Upper lobe of left lung (tissue), 4 donors: ENCODE measurements around the gene SNX33.

Experiments
- POLR2AphosphoS5 ChIP-seq, 2 donors: sonication (generic); formaldehyde crosslinking; IDR thresholded peaks; one replicate each; pipeline ENCODE4 v1.5.1; 2017; ENCODE audit warnings: antibody characterized with exemption in 2 of 2
- TF ChIP-seq, protein P1 (sequence below), 6 experiments: fragments of 450-650 bp in 4 of 6; fragments of 200-600 bp in 2 of 6; sonication (generic) in 2 of 6; IDR thresholded peaks; one replicate each; pipeline ENCODE4 v1.5.1; 2016 to 2019; ENCODE audit warnings: antibody characterized with exemption in 6 of 6

DNA sequence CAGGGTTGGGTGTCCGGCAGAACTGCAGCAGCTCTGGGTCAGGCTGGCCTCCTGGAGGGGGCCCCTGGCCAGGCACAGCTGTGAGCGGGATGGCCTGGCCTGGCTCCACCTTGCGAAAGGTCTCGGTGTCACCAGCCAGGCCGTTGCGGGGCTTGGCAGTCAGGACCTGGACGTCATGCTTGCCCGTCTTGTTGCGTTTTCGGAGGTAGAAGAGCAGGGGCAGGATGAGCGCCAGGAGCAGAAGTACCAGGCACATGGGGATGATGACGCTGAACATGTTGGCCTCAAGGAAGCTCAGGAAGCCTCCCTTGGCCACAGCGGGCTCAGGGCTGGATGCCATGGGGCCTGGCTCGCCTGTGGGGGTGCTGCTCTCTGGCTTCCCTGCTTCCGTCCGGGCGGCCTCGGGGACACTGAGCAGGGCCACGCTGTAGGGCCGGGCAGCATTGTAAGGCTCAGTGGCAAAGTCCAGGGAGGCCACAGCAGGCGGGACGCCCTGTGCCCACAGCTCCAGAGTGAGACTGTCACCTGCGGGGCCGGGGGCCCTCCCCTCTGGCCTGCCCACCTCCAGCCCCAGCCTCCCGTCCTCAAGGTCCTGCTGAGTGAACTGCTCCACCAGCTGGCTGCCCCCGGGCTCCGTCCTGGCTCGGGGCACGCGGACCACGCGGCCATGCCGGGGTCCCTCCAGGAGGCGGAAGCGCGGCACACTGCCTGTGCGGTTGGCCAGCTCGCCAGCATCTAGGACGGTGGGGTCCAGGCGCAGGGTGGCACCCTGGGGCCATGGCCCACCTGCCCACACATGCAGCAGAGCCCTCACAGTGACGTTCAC, 28.1 kb downstream of the SNX33 start:
- no peak for TF ChIP-seq POLR2AphosphoS5 (IDR thresholded peaks at IDR 0.05)
- TF ChIP-seq, protein P1, sequence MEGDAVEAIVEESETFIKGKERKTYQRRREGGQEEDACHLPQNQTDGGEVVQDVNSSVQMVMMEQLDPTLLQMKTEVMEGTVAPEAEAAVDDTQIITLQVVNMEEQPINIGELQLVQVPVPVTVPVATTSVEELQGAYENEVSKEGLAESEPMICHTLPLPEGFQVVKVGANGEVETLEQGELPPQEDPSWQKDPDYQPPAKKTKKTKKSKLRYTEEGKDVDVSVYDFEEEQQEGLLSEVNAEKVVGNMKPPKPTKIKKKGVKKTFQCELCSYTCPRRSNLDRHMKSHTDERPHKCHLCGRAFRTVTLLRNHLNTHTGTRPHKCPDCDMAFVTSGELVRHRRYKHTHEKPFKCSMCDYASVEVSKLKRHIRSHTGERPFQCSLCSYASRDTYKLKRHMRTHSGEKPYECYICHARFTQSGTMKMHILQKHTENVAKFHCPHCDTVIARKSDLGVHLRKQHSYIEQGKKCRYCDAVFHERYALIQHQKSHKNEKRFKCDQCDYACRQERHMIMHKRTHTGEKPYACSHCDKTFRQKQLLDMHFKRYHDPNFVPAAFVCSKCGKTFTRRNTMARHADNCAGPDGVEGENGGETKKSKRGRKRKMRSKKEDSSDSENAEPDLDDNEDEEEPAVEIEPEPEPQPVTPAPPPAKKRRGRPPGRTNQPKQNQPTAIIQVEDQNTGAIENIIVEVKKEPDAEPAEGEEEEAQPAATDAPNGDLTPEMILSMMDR (IDR thresholded peaks at IDR 0.05), result no peak
